GM19023 (cell line): ENCODE measurements around the gene KSR1.

Source experiments
- ATAC-seq: cut with Tn5 transposase; IDR thresholded peaks from one replicate; pipeline ENCODE4 v1.9.1; 2021; ENCODE audit warnings: mild to moderate bottlenecking, moderate library complexity; ENCODE audit not compliant: unreplicated experiment

KSR1 gene

GRCh38 chr17:27581016-27581415, 124.8 kb downstream of the KSR1 start:
- no peak for ATAC-seq

GRCh38 chr17:27582696-27583095, 126.4 kb downstream of the KSR1 start:
- no peak for ATAC-seq

DNA sequence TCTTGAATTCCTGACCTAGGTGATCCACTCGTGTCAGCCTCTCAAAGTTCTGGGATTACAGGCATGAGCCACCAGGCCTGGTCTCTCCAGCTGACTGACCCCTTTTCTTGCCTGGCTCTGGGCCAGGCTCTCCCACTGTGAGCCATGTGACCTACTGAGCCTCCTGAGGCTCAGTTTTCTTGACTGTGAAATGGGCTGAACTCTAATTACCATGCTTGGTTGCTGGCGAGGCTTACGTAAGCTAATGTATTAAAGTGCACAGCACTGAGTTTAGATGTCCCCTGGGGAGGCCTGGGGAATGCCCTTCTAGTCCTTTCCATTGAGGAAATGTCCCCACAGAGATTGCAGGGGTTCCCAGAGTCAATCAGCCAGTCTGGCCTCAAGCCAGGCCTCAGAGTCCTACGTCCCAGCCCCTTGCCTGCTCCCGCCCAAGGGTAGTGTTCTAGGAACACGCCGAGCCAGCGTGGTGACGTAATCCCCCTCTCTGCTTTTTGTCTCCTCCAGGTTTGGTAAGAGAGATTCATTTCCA, 129.0 kb downstream of the KSR1 start:
- no peak for ATAC-seq

DNA sequence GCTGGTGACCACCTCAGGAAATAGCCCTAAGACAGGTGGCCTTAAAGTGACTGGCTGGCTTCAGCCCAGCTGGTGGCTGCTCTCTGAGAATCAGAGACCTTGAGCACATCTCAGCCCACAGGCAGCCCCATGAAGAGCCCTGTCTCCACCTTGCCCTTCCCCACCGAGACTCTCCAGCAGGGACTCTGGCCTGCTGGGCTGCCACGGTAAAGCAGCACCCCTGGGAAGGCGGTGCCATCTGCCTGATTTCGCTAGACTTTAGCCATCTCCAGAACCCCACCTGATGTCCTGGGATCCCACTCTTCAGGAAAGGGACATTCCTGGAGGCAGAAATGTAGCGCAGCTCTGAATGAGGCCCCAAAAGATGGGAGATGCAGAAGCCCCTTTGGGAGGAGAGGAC, 129.5 kb downstream of the KSR1 start:
- no peak for ATAC-seq

GRCh38 chr17:27586203-27586721, 130.0 kb downstream of the KSR1 start:
- ATAC-seq = no peak

- ATAC-seq = no peak
Observed at GRCh38 chr17:27588354-27588753, 132.1 kb downstream of the KSR1 start.

GRCh38 chr17:27590864-27591263, 134.6 kb downstream of the KSR1 start:
- no peak for ATAC-seq

GRCh38 chr17:27591986-27592385, 135.7 kb downstream of the KSR1 start:
- no peak for ATAC-seq

DNA sequence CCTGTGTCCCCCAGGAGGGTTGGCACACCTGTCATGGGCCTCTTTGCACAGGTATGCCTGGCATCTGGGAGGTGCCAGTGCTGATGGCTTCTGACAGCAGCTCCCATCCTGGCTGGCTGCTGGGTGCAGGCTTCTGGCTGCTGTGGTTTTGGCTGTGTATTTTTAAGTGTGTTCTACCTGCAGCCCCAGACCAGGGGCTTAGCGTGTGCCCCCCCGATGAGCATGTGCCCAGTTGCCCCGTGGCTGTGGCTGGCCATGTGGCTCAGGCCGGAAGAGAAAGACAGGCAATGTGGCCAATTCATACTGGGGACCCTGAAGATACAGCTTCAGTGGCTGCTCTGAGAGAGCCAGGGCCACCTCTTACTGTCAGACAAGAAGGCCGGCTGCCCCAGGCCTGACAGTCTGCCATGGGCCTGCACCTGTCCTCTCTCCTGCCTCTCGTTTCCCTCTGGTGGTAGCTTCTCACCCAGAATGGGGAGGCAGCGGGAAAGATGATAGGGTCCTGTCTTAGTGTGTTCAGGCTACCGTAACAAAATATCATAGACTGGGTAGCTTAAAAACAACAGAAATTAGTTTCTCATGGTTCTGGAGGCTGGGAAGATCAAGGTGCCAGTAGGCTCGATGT, 137.1 kb downstream of the KSR1 start:
- no peak for ATAC-seq

DNA sequence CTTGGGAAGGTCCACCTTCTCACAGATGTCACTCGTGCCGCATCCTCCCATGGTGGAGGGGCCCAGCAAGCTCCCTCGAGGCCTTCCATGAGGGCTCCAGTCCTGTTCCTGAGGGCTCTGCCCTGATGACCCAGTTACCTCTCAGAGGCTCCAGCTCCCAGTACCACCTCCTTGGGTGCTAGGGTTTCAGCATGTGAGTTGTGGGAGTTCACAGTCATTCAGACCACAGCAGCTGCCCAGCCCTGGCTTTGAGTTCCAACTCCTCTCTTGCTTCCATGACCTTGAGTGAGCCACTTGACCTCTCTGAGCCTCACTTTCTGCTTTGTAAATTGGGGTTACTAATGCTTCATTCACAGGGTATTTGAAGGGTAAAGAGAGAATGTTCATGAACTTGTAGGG, 137.6 kb downstream of the KSR1 start:
- no peak for ATAC-seq

GRCh38 chr17:27595208-27595607, 139.0 kb downstream of the KSR1 start:
- no peak for ATAC-seq

GRCh38 chr17:27596096-27596495, 139.8 kb downstream of the KSR1 start:
- ATAC-seq = no peak

DNA sequence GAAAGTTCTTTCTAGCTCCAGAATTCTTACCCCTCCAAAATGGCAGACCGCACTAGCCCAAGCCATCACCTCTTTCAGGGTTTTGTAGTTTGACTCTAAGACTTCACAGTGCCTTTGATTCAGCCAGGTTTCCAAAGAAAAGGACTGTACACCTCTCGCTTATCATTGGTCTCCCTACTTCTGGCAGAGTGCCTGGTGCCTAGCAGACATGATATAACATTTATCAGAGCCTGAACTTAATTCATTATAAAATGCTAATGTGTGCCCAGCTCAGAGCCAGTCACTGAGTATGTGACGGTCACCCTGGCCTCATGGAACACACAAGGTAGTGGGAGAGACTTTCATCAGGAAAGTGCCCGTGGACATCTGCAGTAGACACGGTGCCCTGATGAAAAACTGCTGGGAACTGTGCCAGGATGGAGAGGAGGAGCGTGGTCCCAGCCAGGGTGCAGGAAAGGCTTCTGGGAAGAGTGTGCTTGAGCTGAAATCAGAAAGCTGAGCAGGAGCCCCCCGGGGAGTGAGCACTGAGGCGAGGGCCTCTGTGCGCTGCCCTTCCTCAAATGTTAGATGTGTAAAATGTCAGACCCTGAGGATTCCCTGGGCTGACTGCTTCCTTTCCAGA, 140.4 kb downstream of the KSR1 start:
- no peak for ATAC-seq

DNA sequence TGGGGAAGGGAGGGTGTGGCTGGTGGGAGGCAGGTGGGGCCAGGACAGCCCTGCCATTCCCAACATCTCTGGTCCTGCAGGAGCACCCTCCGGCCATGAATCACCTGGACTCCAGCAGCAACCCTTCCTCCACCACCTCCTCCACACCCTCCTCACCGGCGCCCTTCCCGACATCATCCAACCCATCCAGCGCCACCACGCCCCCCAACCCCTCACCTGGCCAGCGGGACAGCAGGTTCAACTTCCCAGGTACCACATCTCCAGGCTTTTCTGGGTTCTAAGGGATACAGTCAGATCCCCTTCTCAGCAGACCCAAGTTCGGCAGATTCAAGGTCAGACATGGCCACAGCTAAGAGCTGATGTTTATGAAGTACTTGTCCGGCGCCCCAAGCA, 140.9 kb downstream of the KSR1 start:
- no peak for ATAC-seq

DNA sequence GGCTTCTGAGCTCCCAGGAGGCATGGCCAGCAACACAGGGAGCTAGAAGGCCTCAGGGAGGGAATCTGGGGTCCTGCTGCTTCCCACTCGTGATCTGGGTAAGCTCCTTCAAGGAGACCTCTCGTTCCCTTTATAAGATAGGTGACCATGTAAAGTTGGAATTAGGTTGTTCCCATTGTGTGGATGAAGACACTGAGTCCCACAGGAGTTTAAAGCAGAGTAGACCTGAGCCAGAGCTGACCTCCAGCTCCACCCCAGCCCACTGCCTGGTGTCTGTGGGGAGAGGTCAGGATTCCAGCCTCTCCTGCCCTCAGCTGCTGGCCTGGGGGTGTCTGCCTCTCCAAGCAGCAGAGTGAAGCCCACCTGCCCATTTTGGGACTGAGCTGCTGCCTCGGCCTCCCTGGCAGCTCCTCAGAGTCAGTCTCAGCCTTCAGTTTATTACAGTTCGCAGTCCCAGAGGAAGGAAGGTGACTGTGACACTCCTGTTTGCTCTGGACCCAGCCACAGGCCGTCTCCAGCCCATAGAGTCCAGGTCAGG, 141.6 kb downstream of the KSR1 start:
- ATAC-seq = no peak

GRCh38 chr17:27598337-27599050, 142.2 kb downstream of the KSR1 start:
- no peak for ATAC-seq

- ATAC-seq = no peak
Observed at GRCh38 chr17:27600471-27600870, 144.2 kb downstream of the KSR1 start.

GRCh38 chr17:27601069-27601974, 145.1 kb downstream of the KSR1 start:
- ATAC-seq = no peak

- no peak for ATAC-seq
Observed at GRCh38 chr17:27601975-27602302, 145.7 kb downstream of the KSR1 start.

GRCh38 chr17:27602721-27603420, 146.6 kb downstream of the KSR1 start:
- ATAC-seq = no peak
